Kidney (tissue), 22 donors: ENCODE data around the gene ASGR1. TPM values are rescaled to one million over a fixed set of nuclear protein-coding genes. Genes with fewer than 3 reads are reported as not detected.

ENCODE experiments used
- DNase-seq, 5 donors: peaks; one replicate each; pipeline ENCODE4 v3.0.0-alpha.2; 2013 to 2020
- FAIRE-seq: peaks from 2 replicates; lab custom pipeline; 2012; peaks lifted over from hg19 to GRCh38; lab: Jason Lieb, UNC
- H3K27ac ChIP-seq, 2 donors: one replicate each; pipeline ENCODE4 v1.7.0; 2013; ENCODE audit warnings: low read depth in 2 of 2, low read length in 2 of 2, inconsistent platforms in 1 of 2
- H3K27me3 ChIP-seq: one replicate; pipeline ENCODE4 v1.7.1; 2013; ENCODE audit warnings: low read length, inconsistent platforms; ENCODE audit not compliant: control insufficient read depth, insufficient read depth
- H3K36me3 ChIP-seq, 3 donors: one replicate each; pipeline versions ENCODE4 v1.7.0 to v1.7.1; 2013; ENCODE audit warnings: low read length in 3 of 3, control low read depth in 1 of 3, inconsistent platforms in 1 of 3; ENCODE audit not compliant: insufficient read depth in 3 of 3, control insufficient read depth in 2 of 3
- H3K4me1 ChIP-seq, 3 donors: one replicate each; pipeline versions ENCODE4 v1.7.0 to v1.7.1; 2013; ENCODE audit warnings: low read length in 3 of 3, inconsistent platforms in 1 of 3, low read depth in 1 of 3; ENCODE audit not compliant: control insufficient read depth in 2 of 3, insufficient read depth in 2 of 3
- H3K4me3 ChIP-seq, 3 donors: one replicate each; pipeline versions ENCODE4 v1.7.0 to v1.8.1; 2013; ENCODE audit warnings: low read length in 3 of 3, control low read depth in 1 of 3, inconsistent platforms in 1 of 3
- H3K9ac ChIP-seq, 3 donors: one replicate each; pipeline versions ENCODE4 v1.7.0 to v1.7.1; 2013; ENCODE audit warnings: low read length in 3 of 3, control low read depth in 1 of 3, inconsistent platforms in 1 of 3
- H3K9me3 ChIP-seq, 3 donors: one replicate each; pipeline versions ENCODE4 v1.7.0 to v1.7.1; 2013; ENCODE audit warnings: low read length in 3 of 3, control low read depth in 1 of 3, inconsistent platforms in 1 of 3; ENCODE audit not compliant: control insufficient read depth in 2 of 3, insufficient read depth in 1 of 3
- intact Hi-C: fragments of 100-400 bp; cut with DNase I; formaldehyde crosslinking; loops from one replicate; pipeline ENCODE4 v1.11.1; 2022
- long read RNA-seq, 10 donors: library from polyadenylated mRNA in 1 of 10; unstranded in 1 of 10; transcript quantifications; one replicate each; pipeline ENCODE4 v2.0.0 and lab custom pipeline, GENCODE V29; 2021 to 2026
- polyA plus RNA-seq: library from polyadenylated mRNA; stranded (reverse); fragments of 350-450 nt; fragmentation: Illumina TruSeq; extraction: RNeasy Lipid Tissue Mini Kit (QIAGEN cat#74804); gene quantifications from one replicate; pipeline ENCODE4 v1.2.3, GENCODE V29; 2014; ENCODE audit warnings: low read depth, low replicate concordance; ENCODE audit not compliant: insufficient read depth
- total RNA-seq: library from RNA; stranded (reverse); fragmentation: NEBNext Ultra II Directional; extraction: Animal tissue kit (Norgen Biotek cat#: 25700); gene quantifications from one replicate; pipeline ENCODE4 v1.2.1, GENCODE V29; 2021
- TF ChIP-seq, protein P1 (sequence below): IDR thresholded peaks from 3 replicates; pipeline ENCODE4 v1.5.1; 2012; ENCODE audit warnings: mild to moderate bottlenecking, moderate library complexity, borderline replicate concordance; ENCODE audit not compliant: insufficient read depth; ENCODE audit errors: extremely low read depth
- donor health status: control.
- donor health status: control.
- donor health status: control.
- donor health status: control.
- donor health status: control.
- donor health status: DM: yes; HTN: yes; CAD: no.
- donor health status: Normal renal cell carcinoma (clear cell type).

The ASGR1 gene
- total RNA-seq: 2.1 TPM
- 1.4 TPM for polyA plus RNA-seq
- long read RNA-seq, donor 1: 0 reads
- long read RNA-seq, donor 2: 0 reads
- long read RNA-seq, donor 3, partial matches to known transcripts: 0 of 1 reads
- long read RNA-seq, donor 3, other reads (novel, unspliced or antisense): 0 of 1 reads
- long read RNA-seq, donor 4, partial matches to known transcripts: 0 of 2 reads
- long read RNA-seq, donor 4, other reads (novel, unspliced or antisense): 0 of 2 reads
- long read RNA-seq, donor 5: 0 reads
- long read RNA-seq, donor 6, partial matches to known transcripts: 0 of 1 reads
- long read RNA-seq, donor 6, other reads (novel, unspliced or antisense): 0 of 1 reads
- long read RNA-seq, donor 7, partial matches to known transcripts: 1 of 1 reads
- long read RNA-seq, donor 7, other reads (novel, unspliced or antisense): 0 of 1 reads
- long read RNA-seq, donor 8, partial matches to known transcripts: 0 of 1 reads
- long read RNA-seq, donor 8, other reads (novel, unspliced or antisense): 0 of 1 reads
- long read RNA-seq, donor 9: 0 reads
- long read RNA-seq, donor 10: 0 reads

DNA sequence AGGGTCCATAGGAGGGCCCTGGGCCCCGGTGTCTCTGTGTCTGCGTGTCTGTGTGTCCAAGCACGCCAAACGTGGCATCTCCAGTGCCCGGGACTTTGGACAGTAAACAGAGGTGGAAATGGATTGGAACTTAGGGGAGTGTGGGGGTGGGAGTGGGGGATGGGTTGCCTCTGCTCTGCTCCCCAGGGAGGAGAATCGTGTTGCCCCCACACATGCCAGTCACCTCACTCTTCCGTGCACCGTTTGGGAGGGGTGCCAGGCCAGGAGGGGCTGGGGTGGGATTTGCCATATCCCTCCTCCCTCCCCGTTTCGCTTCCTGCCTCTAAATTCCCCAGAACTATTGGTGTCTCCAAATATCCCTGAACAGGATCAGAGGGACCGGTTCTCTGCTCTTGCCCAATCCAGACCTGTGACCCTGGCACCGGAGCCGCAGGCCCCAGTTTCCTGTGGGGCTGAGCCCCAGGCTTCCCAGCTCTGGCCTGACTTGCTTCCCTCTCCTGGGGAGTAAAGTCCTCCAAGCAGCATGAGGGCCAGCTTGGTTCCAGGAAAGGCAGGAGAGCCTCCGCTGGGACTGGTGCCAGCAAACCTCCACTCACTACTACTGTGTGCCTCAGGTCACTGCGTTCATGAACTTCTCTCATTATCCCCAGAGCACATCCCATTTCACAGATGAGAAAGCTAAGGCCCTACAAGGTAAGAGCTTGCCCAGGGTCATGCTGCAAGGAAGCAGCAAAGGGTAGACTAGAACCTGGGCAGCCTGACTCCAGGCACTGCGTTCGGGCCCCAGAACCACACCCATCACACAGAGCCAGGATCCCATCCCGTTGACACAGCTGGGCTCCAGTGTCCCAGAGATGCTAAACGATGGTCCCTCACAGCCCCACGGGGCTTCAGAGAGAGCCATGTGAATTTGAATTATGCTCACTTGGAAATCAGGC, at the start of gene ASGR1:
Gene ASGR1, minus strand, starts transcription at position 54 of the 938 bp plus-strand sequence. CDS start 807 bp downstream, outside the sequence.
- Histone ChIP-seq H3K4me1 (peaks cover 7 to 13% (median 10%) of the 10 kb centered on the region in 3 donors), H3K4me3 (no peak within 1 kb of the TSS), H3K27me3 (no peaks in the 10 kb centered on the region), H3K27ac (no peak within 1 kb of the TSS), H3K9me3 (no peaks in the 10 kb centered on the region), H3K36me3 (no peaks in the 10 kb centered on the region), H3K9ac (no peak within 1 kb of the TSS)
- intact Hi-C loops: no loop called here
- FAIRE-seq (no peak), DNase-seq (peak in 1 of 5 donors; percentile 42)
- TF ChIP-seq, protein P1, sequence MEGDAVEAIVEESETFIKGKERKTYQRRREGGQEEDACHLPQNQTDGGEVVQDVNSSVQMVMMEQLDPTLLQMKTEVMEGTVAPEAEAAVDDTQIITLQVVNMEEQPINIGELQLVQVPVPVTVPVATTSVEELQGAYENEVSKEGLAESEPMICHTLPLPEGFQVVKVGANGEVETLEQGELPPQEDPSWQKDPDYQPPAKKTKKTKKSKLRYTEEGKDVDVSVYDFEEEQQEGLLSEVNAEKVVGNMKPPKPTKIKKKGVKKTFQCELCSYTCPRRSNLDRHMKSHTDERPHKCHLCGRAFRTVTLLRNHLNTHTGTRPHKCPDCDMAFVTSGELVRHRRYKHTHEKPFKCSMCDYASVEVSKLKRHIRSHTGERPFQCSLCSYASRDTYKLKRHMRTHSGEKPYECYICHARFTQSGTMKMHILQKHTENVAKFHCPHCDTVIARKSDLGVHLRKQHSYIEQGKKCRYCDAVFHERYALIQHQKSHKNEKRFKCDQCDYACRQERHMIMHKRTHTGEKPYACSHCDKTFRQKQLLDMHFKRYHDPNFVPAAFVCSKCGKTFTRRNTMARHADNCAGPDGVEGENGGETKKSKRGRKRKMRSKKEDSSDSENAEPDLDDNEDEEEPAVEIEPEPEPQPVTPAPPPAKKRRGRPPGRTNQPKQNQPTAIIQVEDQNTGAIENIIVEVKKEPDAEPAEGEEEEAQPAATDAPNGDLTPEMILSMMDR: no peak

GRCh38 chr17:7228920-7229319, 49.8 kb upstream of the ASGR1 start:
- H3K4me1 ChIP-seq: peaks cover 0 to 16% (median 6%) of the 10 kb centered on the region in 3 donors
- H3K36me3 ChIP-seq: peaks cover 0 to 49% (median 23%) of the 10 kb centered on the region in 3 donors
- DNase-seq (no peak), FAIRE-seq (no peak)
- TF ChIP-seq, protein P1: no peak
- H3K4me3 ChIP-seq: no peak overlapping the region
- intact Hi-C loops: no loop called here
- H3K27me3 ChIP-seq: no peaks in the 10 kb centered on the region
- H3K9me3 ChIP-seq: no peaks in the 10 kb centered on the region
- H3K27ac ChIP-seq: no peak overlapping the region
- H3K9ac ChIP-seq: no peak overlapping the region

DNA sequence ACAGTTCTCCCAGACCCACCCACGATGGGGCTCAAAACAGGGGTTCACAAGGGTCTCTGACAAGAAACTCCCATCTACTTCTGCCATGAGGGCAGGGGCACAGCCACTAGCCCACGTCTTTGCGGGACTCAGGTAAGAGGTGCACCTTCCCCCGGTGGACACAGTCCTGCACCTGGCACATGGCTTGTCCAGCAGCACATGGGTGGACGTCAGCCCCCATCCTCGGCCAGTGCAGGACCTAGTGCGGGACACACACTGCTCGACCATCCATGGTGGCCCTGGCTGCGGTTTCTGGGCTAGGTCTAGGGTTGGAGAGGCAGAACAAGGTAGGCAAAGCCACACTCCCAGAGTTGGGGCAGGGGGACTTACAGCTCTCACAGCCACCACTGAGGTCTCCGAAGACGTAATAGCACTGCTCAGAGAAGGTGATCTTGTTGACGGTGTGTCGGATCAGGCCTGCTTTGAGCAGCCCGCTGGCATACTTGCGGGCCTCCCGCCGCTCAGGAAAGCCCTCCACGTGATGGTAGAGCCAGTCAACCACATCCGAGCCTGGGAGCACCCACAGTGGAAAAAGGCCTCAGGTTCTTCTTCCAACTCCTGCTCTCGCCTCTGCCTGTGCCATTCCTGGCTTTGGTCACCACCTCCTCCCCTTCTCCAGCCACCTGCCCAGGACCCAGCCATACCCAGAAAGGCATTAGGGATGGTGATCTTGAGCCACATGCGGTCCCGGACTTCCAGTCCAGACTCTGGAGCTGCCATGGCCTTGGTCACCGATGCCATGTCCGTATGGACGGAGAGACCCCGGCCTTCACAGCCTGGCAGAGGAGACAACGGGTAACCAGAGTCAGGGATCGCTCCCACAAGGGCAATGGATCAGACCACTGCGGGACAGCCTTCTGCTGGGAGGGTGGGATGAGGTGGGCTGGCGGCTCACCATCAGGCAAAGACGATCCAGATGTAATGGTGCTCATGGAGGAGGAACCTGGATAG, 47.8 kb upstream of the ASGR1 start:
- Histone ChIP-seq H3K4me1 (peaks cover 0 to 16% (median 2%) of the 10 kb centered on the region in 3 donors), H3K4me3 (no peak overlapping the region), H3K9ac (no peak overlapping the region), H3K36me3 (peaks cover 5 to 68% (median 40%) of the 10 kb centered on the region in 3 donors), H3K27ac (peak overlapping the region; percentile 18 to 34), H3K27me3 (no peaks in the 10 kb centered on the region), H3K9me3 (no peaks in the 10 kb centered on the region)
- TF ChIP-seq, protein P1: no peak
- intact Hi-C loops: no loop called here
- FAIRE-seq (no peak), DNase-seq (peak in 2 of 5 donors; percentile 35 to 75)
